Ectodermal cell (in vitro differentiated cells): ENCODE results near the gene PHGDH.

Source experiments
- H3K27ac ChIP-seq: 2 replicates; pipeline ENCODE4 v1.7.0; 2013; ENCODE audit warnings: mild to moderate bottlenecking, low read depth, low read length; ENCODE audit not compliant: insufficient read depth, poor library complexity, severe bottlenecking
- H3K27me3 ChIP-seq: 2 replicates; pipeline ENCODE4 v1.7.0; 2013; ENCODE audit warnings: mild to moderate bottlenecking, low read length; ENCODE audit not compliant: insufficient read depth, control insufficient read depth, poor library complexity, severe bottlenecking
- H3K36me3 ChIP-seq: one replicate; pipeline ENCODE4 v1.7.0; 2013; ENCODE audit warnings: low read length; ENCODE audit not compliant: control insufficient read depth, insufficient read depth
- H3K4me1 ChIP-seq: one replicate; pipeline ENCODE4 v1.7.0; 2013; ENCODE audit warnings: low read length; ENCODE audit not compliant: control insufficient read depth, insufficient read depth
- H3K4me3 ChIP-seq: 2 replicates; pipeline ENCODE4 v1.7.0; 2013; ENCODE audit warnings: low read depth, low read length, control low read depth; ENCODE audit not compliant: insufficient read depth
- H3K9me3 ChIP-seq: 2 replicates; pipeline ENCODE4 v1.7.0; 2013; ENCODE audit warnings: mild to moderate bottlenecking, low read length, moderate library complexity; ENCODE audit not compliant: control insufficient read depth
- WGBS, 2 experiments: methylation state at CpG; one replicate each; pipeline ENCODE4 v1.1.7; 2013; ENCODE audit warnings: missing lambda C conversion rate in 2 of 2; 5-methylcytosine and 5-hydroxymethylcytosine counted together

The PHGDH gene

GRCh38 chr1:119727991-119728390 lies 16.3 kb downstream of the PHGDH start:
- H3K9me3 ChIP-seq, result no peaks in the 10 kb centered on the region
- H3K27me3 ChIP-seq, result no peaks in the 10 kb centered on the region
- WGBS, 2 experiments, result 93 to 95% methylated on average over 1 of the region's 1 CpG
- H3K4me1 ChIP-seq, result no peaks in the 10 kb centered on the region
- H3K36me3 ChIP-seq, result peaks cover 67% of the 10 kb centered on the region
- no peak overlapping the region for H3K4me3 ChIP-seq
- H3K27ac ChIP-seq, result no peak overlapping the region

GRCh38 chr1:119729044-119729443 lies 17.3 kb downstream of the PHGDH start:
- no peaks in the 10 kb centered on the region for H3K27me3 ChIP-seq
- no peak overlapping the region for H3K4me3 ChIP-seq
- H3K9me3 ChIP-seq, result no peaks in the 10 kb centered on the region
- H3K36me3 ChIP-seq, result peaks cover 59% of the 10 kb centered on the region
- H3K27ac ChIP-seq, result no peak overlapping the region
- no peaks in the 10 kb centered on the region for H3K4me1 ChIP-seq

DNA sequence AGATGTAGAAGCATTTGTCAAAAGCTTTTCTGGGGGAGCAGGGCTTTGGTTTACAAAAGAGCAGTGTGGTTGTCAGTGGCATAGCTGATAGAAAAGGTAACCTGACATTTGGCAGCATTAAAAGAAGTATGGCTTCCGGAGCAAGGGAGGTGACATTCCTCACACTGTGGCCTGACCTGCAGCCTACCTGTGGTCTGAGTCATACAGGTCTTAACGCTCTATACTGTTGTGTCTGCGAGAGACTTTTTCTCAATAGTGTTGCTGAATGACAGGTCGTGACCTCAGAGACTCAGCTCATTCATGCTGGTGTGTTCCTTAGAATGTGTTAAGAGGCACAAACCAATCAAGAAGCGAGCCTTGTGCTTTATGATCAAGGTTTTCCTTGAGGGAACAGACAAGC lies 19.3 kb downstream of the PHGDH start:
- no peaks in the 10 kb centered on the region for H3K9me3 ChIP-seq
- H3K27ac ChIP-seq, result no peak overlapping the region
- 93 to 94% methylated on average over 5 of the region's 5 CpGs for WGBS, 2 experiments
- H3K4me3 ChIP-seq, result no peak overlapping the region
- H3K36me3 ChIP-seq, result peaks cover 57% of the 10 kb centered on the region
- no peaks in the 10 kb centered on the region for H3K4me1 ChIP-seq
- no peaks in the 10 kb centered on the region for H3K27me3 ChIP-seq

GRCh38 chr1:119731741-119732430 lies 20.2 kb downstream of the PHGDH start:
- no peak overlapping the region for H3K27ac ChIP-seq
- H3K36me3 ChIP-seq, result peaks cover 57% of the 10 kb centered on the region
- no peaks in the 10 kb centered on the region for H3K27me3 ChIP-seq
- 93 to 95% methylated on average over 6 of the region's 6 CpGs for WGBS, 2 experiments
- H3K4me1 ChIP-seq, result peaks cover under 1% of the 10 kb centered on the region
- H3K4me3 ChIP-seq, result no peak overlapping the region
- no peaks in the 10 kb centered on the region for H3K9me3 ChIP-seq

DNA sequence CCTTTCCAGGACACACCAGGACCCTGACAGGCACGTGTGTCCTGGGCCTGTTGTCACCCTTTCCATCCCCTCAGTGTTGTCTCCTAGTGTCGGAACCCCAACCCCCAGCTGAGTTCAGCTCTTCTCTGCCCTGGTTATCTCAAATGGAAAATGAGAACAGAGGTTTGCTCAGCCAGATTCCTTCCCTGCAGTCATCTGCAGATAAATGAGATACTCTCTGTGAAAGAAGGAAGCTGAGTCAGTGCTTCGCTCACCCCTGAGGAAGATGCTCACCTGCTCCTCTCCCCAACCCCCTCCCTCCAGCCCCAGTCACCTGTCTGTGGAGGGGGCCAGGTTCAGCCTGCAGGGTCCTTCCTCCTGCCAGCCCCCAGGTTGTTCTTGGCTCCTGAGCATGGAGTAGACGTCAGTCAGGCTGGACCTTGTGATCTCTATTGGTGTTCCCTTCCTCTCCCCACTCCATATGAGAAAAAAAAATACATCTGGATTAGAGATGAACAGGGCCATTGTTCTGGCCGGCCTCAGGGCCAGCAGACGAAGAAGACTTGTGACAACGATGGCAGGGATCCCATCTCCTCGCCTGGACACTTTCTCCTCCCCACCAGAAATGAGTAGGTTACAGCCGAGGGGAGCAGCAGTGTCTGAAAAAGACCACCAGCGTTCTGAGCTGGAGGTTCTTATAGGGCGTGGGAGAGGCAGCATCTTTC lies 20.9 kb downstream of the PHGDH start:
- Histone ChIP-seq H3K36me3 (peaks cover 52% of the 10 kb centered on the region), H3K27ac (no peak overlapping the region), H3K9me3 (no peaks in the 10 kb centered on the region), H3K27me3 (no peaks in the 10 kb centered on the region), H3K4me1 (peaks cover 4% of the 10 kb centered on the region), H3K4me3 (no peak overlapping the region)
- WGBS, 2 experiments, result 92 to 93% methylated on average over 11 of the region's 11 CpGs

- WGBS, 2 experiments, result 96 to 99% methylated on average over 3 of the region's 3 CpGs
Measured at GRCh38 chr1:119733754-119734153, 22.0 kb downstream of the PHGDH start.

DNA sequence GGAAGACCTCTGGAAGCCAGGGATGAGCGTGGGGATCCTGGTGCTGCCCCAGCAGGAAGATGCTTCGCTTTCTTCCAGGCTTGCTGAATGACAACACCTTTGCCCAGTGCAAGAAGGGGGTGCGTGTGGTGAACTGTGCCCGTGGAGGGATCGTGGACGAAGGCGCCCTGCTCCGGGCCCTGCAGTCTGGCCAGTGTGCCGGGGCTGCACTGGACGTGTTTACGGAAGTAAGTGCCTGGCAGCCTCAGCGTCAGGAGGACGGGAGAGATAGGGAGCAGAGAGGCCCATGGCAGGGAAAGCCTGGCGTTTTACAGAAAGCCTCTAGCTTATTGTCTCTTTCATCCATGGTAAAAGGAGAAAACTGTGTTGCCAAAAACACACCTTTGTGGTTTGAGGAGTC lies 23.5 kb downstream of the PHGDH start:
- H3K4me1 ChIP-seq, result peaks cover 4% of the 10 kb centered on the region
- H3K27ac ChIP-seq, result no peak overlapping the region
- no peak overlapping the region for H3K4me3 ChIP-seq
- H3K36me3 ChIP-seq, result peaks cover 45% of the 10 kb centered on the region
- H3K9me3 ChIP-seq, result no peaks in the 10 kb centered on the region
- 95 to 96% methylated on average over 14 of the region's 14 CpGs for WGBS, 2 experiments
- no peaks in the 10 kb centered on the region for H3K27me3 ChIP-seq

More at GRCh38 chr1:119733754-119734153, 22.0 kb downstream of the PHGDH start:
- Histone ChIP-seq H3K4me3 (no peak overlapping the region), H3K9me3 (no peaks in the 10 kb centered on the region), H3K36me3 (peaks cover 43% of the 10 kb centered on the region), H3K27me3 (no peaks in the 10 kb centered on the region), H3K27ac (no peak overlapping the region), H3K4me1 (peaks cover 4% of the 10 kb centered on the region)

DNA sequence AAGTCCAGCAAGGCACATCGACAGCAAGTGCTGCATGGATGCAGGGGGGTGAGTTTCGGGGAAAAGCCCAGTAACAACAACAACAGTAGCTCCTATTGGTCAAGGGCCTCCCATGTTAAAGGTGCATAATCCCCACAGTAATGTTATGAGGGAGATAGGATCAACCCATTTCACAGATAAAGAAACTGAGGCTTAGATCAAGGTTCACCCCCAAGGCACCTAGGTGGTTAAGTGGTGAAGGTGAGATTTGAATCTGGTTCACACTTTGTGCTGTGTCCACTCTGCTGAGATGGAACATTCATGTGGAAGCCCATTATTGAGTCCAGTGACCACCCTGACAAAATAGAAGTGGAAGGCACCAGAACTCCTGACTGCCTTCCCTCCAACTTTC lies 24.9 kb downstream of the PHGDH start:
- H3K27ac ChIP-seq, result no peak overlapping the region
- no peaks in the 10 kb centered on the region for H3K9me3 ChIP-seq
- peaks cover 4% of the 10 kb centered on the region for H3K4me1 ChIP-seq
- H3K36me3 ChIP-seq, result peaks cover 43% of the 10 kb centered on the region
- 95 to 97% methylated on average over 2 of the region's 2 CpGs for WGBS, 2 experiments
- H3K4me3 ChIP-seq, result no peak overlapping the region
- no peaks in the 10 kb centered on the region for H3K27me3 ChIP-seq

GRCh38 chr1:119737040-119737682 lies 25.4 kb downstream of the PHGDH start:
- WGBS, 2 experiments, result 89 to 90% methylated on average over 16 of the region's 16 CpGs
- Histone ChIP-seq H3K9me3 (no peaks in the 10 kb centered on the region), H3K4me3 (no peak overlapping the region), H3K27me3 (no peaks in the 10 kb centered on the region), H3K36me3 (peaks cover 46% of the 10 kb centered on the region), H3K4me1 (peaks cover 4% of the 10 kb centered on the region), H3K27ac (no peak overlapping the region)

GRCh38 chr1:119738100-119738720 lies 26.5 kb downstream of the PHGDH start:
- H3K36me3 ChIP-seq, result peaks cover 57% of the 10 kb centered on the region
- H3K9me3 ChIP-seq, result no peaks in the 10 kb centered on the region
- no peak overlapping the region for H3K4me3 ChIP-seq
- peaks cover 4% of the 10 kb centered on the region for H3K4me1 ChIP-seq
- WGBS, 2 experiments, result 90 to 93% methylated on average over 7 of the region's 7 CpGs
- no peaks in the 10 kb centered on the region for H3K27me3 ChIP-seq
- H3K27ac ChIP-seq, result no peak overlapping the region
